ENCODE data around the gene PSMD13. TPM values are rescaled to one million over a fixed set of nuclear protein-coding genes. Genes with fewer than 3 reads are reported as not detected.
A peak's percentile ranks its signal among the peaks of the same experiment; 100 is the strongest.
"Not testable (repeated sequence)": the region's sequence is repeated elsewhere in the genome, so short reads cannot be mapped to it uniquely, and the experiment has no call there.

PSMD13 gene
- 100 to 1,000 TPM; 235 to 239 TPM for total RNA-seq

DNA sequence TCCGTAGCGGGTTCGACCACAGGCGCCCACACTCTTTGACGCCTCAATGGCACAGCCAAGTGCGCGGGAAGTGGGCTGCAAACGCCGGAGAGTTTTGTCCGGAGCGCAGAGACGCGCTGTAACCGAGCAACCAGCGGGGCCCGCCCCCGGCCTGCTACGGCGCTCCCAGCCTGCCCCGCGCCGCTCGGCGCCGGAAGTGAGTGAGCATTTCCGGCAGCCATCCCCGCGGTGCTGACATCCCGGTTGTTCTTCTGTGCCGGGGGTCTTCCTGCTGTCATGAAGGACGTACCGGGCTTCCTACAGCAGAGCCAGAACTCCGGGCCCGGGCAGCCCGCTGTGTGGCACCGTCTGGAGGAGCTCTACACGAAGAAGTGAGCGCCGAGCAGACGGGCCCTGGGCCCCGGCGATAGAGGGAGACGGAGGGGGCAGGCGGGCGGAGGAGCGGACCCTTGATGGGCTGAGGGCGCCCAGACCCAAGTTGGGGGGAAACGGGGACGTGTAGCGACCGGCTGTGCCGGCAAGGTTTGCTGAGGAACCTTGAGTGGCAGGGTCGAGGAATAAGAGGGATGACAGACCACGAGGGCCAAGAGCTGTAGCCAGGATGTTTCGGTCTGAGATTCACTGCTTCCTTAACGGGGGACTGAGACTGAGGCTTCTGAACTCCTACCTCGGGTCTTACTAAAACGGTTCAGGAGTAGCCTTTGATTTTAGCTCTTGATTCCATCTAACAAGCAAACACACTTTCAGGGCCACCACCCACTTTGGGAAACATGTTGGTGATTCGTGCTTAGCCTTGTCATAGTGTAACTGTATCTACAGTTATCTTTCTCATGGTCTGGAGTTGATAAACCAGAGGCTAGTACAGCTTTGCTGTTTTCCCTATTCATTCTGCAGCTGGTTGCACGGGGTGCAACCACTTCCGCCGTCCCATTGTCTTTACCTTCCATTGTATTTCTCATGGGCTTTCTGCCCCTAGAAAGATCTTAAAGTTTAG lies at the start of gene PSMD13:
PSMD13 (plus strand) TSS at position 203 of the 994 bp plus-strand sequence; CDS start at position 277, 74 bp downstream.
- Mint-ChIP-seq H3K27me3 (no peaks in the 10 kb centered on the region), H3K9me3 (no peaks in the 10 kb centered on the region), H3K4me1 (peaks cover 48% of the 10 kb centered on the region), H3K27ac (peak within 1 kb of the TSS; percentile 99), H3K36me3 (peaks cover 30% of the 10 kb centered on the region), H3K4me3 (peak within 1 kb of the TSS; percentile 95)
- peak; percentile 95 for DNase-seq

DNA sequence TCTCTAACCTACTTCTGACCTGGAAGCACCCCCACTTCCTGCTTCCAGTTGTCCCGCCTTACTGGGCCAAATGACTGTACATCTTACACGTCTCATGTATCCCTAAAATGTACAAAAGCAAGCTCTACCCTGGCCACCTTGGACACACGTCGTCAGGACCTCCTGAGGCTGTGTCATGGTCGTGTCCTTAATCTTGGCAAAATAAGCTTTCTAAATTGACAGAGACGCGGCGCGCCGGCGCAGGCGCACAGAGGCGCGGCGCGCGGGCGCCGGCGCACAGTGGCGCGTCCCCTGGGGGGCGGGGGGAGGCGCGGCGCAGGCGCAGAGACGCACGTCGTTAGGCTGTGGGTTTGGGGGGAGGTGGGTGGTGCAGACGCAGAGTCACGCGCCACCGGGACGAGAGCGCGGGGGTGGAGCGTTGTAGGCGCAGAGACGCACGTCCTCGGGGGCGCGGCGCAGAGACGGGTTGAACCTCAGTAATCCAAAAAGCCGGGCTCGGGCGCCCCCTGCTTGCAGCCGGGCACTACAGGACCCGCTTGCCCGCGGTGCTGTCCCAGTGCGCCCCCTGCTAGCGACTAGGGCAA lies 47.5 kb upstream of the PSMD13 start:
- H3K27ac Mint-ChIP-seq, H3K27me3 Mint-ChIP-seq, H3K9me3 Mint-ChIP-seq, H3K36me3 Mint-ChIP-seq, H3K4me3 Mint-ChIP-seq, H3K4me1 Mint-ChIP-seq, DNase-seq: not testable (repeated sequence)

DNA sequence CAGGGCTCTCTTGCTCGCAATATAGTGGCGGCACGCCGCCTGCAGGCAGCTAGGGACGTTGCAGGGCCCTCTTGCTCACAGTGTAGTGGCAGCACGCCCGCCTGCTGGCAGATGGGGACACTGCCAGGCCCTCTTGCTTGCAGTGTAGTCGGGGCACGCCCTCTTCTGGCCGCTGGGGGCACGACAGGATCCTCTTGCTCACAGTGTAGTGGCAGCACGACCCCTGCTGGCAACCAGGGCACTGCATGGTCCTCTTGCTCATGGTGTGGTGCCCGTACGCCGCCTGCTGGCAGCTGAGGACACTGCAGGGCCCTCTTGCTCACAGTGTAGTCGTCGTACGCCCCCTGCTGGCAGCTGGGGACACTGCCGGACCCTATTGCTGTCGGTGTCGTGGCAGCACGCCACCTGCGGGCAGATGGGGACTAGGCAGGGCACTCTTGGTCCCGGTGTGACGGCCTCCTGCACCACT lies 46.9 kb upstream of the PSMD13 start:
- H3K27ac Mint-ChIP-seq, H3K27me3 Mint-ChIP-seq, H3K36me3 Mint-ChIP-seq, H3K9me3 Mint-ChIP-seq, H3K4me3 Mint-ChIP-seq, H3K4me1 Mint-ChIP-seq: not testable (repeated sequence)
- DNase-seq = peak; percentile 48

DNA sequence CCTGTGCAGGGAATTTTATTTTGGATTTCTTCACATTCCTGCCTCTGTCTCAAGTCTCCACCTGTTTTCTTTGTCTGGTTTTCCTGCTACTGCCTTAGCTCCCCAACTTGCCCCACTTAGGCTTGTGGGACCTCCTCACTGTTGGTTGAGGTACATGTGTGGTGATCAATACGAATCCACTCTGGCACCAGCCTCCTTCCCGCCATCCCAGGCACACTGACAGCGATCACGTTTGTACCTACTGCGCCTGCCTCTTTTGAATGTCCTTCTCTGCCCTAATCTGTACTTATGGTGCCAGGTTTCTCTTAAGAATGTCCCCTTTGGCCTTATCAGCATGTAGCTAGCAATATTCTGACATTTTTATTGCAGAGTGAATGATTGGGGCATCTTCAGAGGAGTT lies 46.2 kb upstream of the PSMD13 start:
- H3K27ac Mint-ChIP-seq, H3K4me1 Mint-ChIP-seq, H3K9me3 Mint-ChIP-seq, DNase-seq, H3K4me3 Mint-ChIP-seq, H3K27me3 Mint-ChIP-seq, H3K36me3 Mint-ChIP-seq: not testable (repeated sequence)

DNA sequence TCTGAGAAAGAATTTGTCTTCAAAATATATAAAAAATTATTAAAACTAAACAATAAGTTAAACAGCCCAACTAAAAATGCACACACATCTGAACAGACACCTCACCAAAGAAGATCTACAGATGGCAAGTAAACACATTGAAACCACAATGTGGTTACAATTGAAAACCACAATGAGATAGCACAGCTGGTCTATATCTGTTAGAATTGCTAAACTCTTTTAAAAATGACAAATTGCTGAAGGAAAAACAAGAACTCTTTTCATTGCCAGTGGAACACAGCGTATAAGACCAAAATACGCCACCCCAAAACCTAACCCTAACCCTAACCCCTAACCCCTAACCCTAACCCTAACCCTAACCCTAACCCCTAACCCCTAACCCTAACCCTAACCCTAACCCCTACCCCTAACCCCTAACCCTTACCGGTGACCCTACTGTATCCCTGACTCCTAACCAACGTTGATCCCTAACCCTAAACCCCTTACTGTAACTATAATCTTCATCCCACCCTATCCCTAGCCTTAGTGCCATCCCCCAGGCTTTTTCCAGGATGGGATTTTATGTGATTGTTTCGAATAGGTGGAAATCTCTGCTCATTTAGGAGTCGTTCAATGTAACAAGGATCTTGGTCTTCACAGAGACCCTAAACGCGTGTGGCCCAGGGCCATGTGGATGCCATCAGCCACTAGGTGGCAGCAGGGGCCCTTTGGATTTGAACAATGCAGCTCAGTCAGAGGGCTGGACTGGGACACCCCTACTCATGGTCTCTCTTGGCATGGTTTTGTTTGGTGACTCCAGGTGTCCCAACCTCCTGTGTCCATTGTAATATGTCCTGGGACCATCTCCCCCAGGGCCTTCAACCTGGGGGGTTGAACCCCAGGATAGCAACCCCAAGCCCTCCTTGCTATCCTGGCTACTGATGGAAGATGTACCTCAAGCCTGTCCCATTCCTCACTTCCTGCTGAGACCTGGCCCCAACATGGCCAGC lies 45.0 kb upstream of the PSMD13 start:
- H3K36me3 Mint-ChIP-seq, H3K27me3 Mint-ChIP-seq: not testable (repeated sequence)
- peak; percentile 60 for DNase-seq

DNA sequence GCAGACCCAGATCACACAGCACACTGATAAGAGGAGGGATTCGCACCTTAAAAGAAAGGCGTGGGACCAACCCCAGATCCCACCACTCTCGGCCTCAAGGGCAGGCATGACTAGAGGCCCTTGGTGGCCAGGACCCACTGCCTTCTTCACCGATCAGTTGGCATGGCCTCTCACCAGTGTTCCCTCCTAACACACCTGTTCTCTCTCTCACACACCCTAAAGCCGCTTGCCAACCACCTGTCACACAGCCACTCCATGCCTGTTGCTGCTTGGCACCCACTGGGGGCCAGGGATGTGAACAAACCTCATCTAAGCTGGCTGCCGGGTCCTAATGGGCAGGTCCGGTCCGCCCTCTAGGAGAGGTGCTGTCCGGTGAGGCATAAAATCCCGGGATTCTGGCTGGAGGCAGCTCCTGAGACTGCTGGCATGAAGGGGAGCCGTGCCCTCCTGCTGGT lies 44.1 kb upstream of the PSMD13 start, which contains the start of gene SCGB1C1:
SCGB1C1 (plus strand) TSS at position 405 of the 455 bp plus-strand sequence; CDS start at position 427, 22 bp downstream.
- H3K27ac Mint-ChIP-seq, H3K4me3 Mint-ChIP-seq, DNase-seq, H3K27me3 Mint-ChIP-seq, H3K9me3 Mint-ChIP-seq, H3K4me1 Mint-ChIP-seq, H3K36me3 Mint-ChIP-seq: not testable (repeated sequence)

More for the DNA sequence above, 45.0 kb upstream of the PSMD13 start:
- H3K4me1 Mint-ChIP-seq, H3K4me3 Mint-ChIP-seq, H3K9me3 Mint-ChIP-seq, H3K27ac Mint-ChIP-seq: not testable (repeated sequence)

DNA sequence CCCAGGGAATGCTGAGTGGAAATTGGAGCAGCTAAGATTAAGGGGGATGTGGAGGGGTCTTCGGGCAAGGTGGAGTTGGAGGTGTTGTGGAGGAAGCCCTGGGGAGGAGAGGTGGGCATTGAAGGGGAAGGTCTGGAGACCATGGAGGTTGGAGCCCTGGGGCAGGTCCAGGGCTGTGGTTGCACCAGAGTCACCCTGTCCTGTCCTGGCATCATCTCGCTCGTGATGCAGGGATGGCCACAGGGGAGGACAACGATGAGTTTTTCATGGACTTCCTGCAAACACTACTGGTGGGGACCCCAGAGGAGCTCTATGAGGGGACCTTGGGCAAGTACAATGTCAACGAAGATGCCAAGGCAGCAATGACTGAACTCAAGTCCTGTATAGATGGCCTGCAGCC lies 43.3 kb upstream of the PSMD13 start:
- not testable (repeated sequence) for H3K4me1 Mint-ChIP-seq, H3K36me3 Mint-ChIP-seq, H3K4me3 Mint-ChIP-seq, DNase-seq, H3K9me3 Mint-ChIP-seq, H3K27me3 Mint-ChIP-seq, H3K27ac Mint-ChIP-seq

DNA sequence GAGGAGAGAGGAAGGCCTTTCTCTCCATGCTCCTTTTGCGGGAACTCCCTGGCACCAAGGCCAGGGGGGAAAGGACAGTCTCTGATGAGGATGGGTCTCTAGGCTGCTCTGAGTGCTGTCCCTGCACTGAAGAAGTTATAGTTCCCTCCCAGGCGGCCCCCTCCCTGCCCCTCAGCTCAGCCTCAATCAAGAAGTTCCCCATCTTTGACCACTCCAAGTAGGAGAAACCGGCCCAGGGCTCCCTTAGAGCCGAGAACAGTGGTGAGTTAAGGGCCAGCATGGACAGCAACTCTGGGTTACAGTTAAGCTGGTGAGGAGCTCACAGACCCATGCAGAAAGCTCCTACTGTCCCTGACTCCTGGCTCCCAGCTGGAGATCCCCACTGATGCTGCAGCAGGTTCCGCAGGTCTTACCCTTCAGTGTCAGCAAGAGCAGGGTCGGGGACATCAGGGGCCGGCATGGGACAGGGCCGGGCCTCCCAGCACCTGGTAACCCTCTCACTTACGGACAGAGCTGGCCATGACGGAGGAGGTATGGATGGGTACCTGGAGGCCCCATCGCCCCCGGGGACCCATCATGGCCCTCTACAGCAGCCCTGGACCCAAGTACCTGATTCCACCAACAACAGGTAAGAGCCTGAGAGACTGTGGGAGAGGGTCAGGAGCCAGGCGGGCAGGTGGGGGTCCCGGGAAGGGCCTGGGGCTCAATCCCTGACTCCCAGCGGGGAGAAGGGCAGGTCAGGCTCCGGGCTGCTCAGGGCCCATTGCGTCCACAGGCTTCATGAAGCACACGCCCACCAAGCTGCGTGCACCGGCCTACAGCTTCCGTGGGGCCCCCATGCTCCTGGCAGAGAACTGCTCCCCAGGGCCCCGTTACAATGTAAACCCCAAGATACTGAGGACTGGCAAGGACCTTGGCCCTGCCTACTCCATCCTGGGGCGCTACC lies 39.7 kb upstream of the PSMD13 start:
- no peak for DNase-seq
- Mint-ChIP-seq H3K4me1 (peaks cover 9% of the 10 kb centered on the region), H3K27me3 (no peaks in the 10 kb centered on the region), H3K27ac (no peak overlapping the region), H3K36me3 (peaks cover 2% of the 10 kb centered on the region), H3K9me3 (no peaks in the 10 kb centered on the region), H3K4me3 (no peak overlapping the region)

DNA sequence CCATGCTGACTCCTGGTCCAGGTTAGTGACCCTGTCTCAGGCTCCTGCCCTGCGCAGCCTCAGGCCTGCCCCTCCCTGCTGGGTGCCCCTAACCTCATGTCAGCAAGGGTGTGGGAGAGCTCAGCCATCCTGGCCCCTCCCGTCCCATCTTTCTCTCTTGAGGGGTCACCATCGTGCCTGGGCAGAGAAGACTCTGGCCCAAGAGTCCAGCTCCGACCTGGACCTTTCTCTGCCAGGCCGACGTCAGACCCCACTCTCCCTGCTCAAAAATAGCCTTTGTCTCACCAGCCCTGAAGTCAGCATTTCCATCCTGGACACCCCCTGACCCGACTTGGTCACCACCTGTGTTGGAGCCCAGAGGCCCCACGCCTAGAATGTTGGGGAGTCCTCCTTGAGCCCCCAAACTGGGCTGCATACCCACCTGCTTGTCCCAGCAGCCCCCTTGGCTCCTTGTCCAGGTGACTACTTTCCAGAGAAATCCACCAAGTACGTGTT lies 39.0 kb upstream of the PSMD13 start:
- no peak overlapping the region for H3K4me3 Mint-ChIP-seq
- H3K4me1 Mint-ChIP-seq = peaks cover 12% of the 10 kb centered on the region
- H3K27ac Mint-ChIP-seq = no peak overlapping the region
- no peaks in the 10 kb centered on the region for H3K9me3 Mint-ChIP-seq
- no peaks in the 10 kb centered on the region for H3K27me3 Mint-ChIP-seq
- no peak for DNase-seq
- peaks cover 2% of the 10 kb centered on the region for H3K36me3 Mint-ChIP-seq

DNA sequence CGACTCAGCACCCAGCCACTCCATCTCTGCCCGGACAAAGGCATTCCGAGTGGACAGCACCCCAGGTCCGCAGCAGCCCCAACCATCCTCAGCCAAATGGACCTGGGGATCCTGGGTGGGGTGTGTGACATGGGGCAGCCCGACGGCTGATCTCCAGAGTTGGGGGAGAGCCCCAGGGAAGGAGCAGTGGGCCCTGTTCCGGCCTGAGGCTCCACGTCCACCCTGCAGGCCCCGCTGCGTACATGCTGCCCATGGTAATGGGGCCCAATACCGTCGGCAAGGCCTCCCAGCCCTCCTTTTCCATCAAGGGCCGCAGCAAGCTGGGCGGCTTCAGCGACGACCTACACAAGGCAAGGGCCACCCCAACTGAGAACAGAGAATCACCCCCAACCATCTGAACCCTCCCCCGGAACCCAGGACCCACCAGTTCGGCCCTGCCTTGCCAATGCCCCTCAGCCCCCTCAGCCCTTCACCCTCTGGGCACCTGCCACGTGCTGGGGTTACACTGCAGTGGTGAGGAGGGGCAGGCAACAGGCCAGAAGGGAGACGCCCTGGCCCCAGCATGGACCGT lies 38.5 kb upstream of the PSMD13 start:
- Mint-ChIP-seq H3K36me3 (peaks cover 4% of the 10 kb centered on the region), H3K9me3 (no peaks in the 10 kb centered on the region), H3K4me1 (peaks cover 18% of the 10 kb centered on the region), H3K27ac (no peak overlapping the region), H3K27me3 (no peaks in the 10 kb centered on the region), H3K4me3 (no peak overlapping the region)
- DNase-seq = no peak

DNA sequence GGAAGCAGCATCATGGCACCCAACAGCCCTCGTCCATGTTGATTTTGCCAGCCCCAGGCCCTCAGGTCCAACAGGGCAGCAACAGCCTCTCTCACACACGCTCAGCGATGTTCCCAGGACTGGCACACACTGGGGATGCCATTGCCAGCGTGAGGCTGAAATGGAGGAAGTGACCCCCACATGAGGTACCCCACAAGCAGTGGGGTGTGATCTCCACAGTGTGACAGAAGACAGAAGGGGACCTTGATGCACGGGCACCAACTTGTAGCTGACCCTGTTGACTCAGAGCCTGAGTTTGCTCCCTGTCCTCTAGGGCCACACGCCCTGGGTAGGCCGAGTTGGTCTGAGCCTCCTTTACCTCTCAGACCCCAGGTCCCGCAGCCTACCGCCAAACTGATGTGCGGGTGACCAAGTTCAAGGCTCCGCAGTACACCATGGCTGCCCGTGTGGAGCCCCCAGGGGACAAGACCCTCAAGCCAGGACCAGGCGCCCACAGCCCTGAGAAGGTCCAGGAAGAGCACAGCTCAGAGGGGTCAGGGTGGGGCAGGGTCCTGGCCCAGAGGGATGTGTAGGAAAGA lies 37.7 kb upstream of the PSMD13 start:
- H3K27ac Mint-ChIP-seq = no peak overlapping the region
- no peaks in the 10 kb centered on the region for H3K27me3 Mint-ChIP-seq
- H3K9me3 Mint-ChIP-seq = no peaks in the 10 kb centered on the region
- peaks cover 11% of the 10 kb centered on the region for H3K36me3 Mint-ChIP-seq
- H3K4me1 Mint-ChIP-seq = peaks cover 25% of the 10 kb centered on the region
- no peak for DNase-seq
- H3K4me3 Mint-ChIP-seq = no peak overlapping the region

DNA sequence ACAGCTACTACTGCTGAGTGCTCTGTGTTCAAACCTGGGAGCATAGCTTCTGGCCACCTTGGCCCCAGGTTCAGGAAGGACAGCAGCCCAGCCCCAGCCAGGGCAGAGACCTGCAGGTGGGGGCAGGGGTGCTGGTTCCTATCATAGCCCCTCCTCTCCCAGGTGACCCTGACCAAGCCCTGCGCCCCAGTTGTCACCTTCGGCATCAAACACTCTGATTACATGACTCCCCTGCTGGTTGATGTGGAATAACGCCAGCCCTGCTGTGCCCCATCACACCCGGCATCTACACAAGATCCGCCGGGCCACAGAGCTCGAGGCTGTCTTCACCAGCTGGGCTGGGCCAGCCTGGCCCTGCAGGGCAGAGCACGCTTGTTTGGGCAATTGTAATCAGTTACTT lies 37.0 kb upstream of the PSMD13 start:
- Mint-ChIP-seq H3K9me3 (no peaks in the 10 kb centered on the region), H3K27me3 (no peaks in the 10 kb centered on the region), H3K4me3 (no peak overlapping the region), H3K36me3 (peaks cover 11% of the 10 kb centered on the region), H3K4me1 (peaks cover 28% of the 10 kb centered on the region), H3K27ac (no peak overlapping the region)
- no peak for DNase-seq
